Uterus (tissue), 2 donors: ENCODE data around the gene CACNA1B.

ENCODE experiments used
- POLR2A ChIP-seq, 2 donors: fragments of 450-650 bp; IDR thresholded peaks; one replicate each; pipeline ENCODE4 v1.6.1; 2016; ENCODE audit warnings: antibody characterized with exemption in 2 of 2, mild to moderate bottlenecking in 1 of 2, moderate library complexity in 1 of 2
- TF ChIP-seq, protein P1 (sequence below), 4 experiments: fragments of 200-600 bp in 2 of 4; fragments of 450-650 bp in 2 of 4; sonication (generic) in 2 of 4; IDR thresholded peaks; one replicate each; pipeline ENCODE4 v1.5.1; 2016 to 2019; ENCODE audit warnings: antibody characterized with exemption in 4 of 4, mild to moderate bottlenecking in 2 of 4, moderate library complexity in 1 of 4

DNA sequence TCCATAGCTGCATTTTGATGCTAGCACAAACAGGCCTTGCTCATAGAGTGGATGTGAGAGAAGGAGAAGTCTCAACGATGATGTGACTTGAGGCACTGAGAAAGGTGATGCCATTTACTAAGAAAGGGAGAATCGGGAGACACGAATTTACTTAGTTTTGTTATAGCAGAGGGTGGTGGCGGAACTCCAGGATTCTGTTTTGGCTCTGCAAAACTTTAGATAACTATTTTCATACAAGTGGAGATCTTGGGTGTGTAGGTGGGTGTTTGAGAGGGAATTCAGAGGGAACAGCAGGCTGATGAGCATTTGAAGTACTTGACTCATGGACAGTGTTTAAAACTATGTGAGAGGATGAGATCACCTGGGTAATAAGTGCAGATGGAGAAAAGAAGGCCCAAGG is 43.2 kb downstream of the CACNA1B start:
- TF ChIP-seq, protein P1, sequence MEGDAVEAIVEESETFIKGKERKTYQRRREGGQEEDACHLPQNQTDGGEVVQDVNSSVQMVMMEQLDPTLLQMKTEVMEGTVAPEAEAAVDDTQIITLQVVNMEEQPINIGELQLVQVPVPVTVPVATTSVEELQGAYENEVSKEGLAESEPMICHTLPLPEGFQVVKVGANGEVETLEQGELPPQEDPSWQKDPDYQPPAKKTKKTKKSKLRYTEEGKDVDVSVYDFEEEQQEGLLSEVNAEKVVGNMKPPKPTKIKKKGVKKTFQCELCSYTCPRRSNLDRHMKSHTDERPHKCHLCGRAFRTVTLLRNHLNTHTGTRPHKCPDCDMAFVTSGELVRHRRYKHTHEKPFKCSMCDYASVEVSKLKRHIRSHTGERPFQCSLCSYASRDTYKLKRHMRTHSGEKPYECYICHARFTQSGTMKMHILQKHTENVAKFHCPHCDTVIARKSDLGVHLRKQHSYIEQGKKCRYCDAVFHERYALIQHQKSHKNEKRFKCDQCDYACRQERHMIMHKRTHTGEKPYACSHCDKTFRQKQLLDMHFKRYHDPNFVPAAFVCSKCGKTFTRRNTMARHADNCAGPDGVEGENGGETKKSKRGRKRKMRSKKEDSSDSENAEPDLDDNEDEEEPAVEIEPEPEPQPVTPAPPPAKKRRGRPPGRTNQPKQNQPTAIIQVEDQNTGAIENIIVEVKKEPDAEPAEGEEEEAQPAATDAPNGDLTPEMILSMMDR (IDR thresholded peaks at IDR 0.05), result no peak
- no peak for TF ChIP-seq POLR2A (IDR thresholded peaks at IDR 0.05)
